Ovary (tissue), 9 donors: ENCODE data around the gene ADAMTSL4. TPM values are rescaled to one million over a fixed set of nuclear protein-coding genes. Genes with fewer than 3 reads are reported as not detected.
"Not testable (repeated sequence)": the region's sequence is repeated elsewhere in the genome, so short reads cannot be mapped to it uniquely, and the experiment has no call there.

Experiments used
- DNase-seq, 5 donors: peaks; one replicate each; pipeline ENCODE4 v3.0.0-alpha.2; 2019 to 2020
- H3K27ac ChIP-seq, 2 donors: fragments of 200-600 bp; one replicate each; pipeline versions ENCODE4 v1.5.1 to v1.8.0; 2019 to 2022
- H3K27me3 ChIP-seq: fragments of 200-600 bp; one replicate; pipeline ENCODE4 v1.8.0; 2022
- H3K36me3 ChIP-seq: fragments of 200-600 bp; sonication (generic); one replicate; pipeline ENCODE4 v1.5.1; 2019
- H3K4me1 ChIP-seq: one replicate; pipeline ENCODE4 v1.8.1; 2013; ENCODE audit warnings: mild to moderate bottlenecking, moderate library complexity; ENCODE audit not compliant: insufficient read depth
- H3K4me3 ChIP-seq: fragments of 200-600 bp; sonication (generic); one replicate; pipeline ENCODE4 v1.5.1; 2017
- H3K9me3 ChIP-seq, 2 donors: fragments of 200-600 bp in 1 of 2; sonication (generic) in 1 of 2; one replicate each; pipeline versions ENCODE4 v1.5.1 to v1.8.1; 2013 to 2019; ENCODE audit warnings: mild to moderate bottlenecking in 1 of 2, moderate library complexity in 1 of 2
- EP300 ChIP-seq: sonication (generic); formaldehyde crosslinking; IDR thresholded peaks from one replicate; pipeline ENCODE4 v1.6.1; 2017; ENCODE audit warnings: antibody characterized with exemption
- POLR2A ChIP-seq: fragments of 450-650 bp; IDR thresholded peaks from one replicate; pipeline ENCODE4 v1.6.1; 2017; ENCODE audit warnings: antibody characterized with exemption, mild to moderate bottlenecking, moderate library complexity
- WGBS, 3 donors: extraction: QIAGEN DNeasy Blood & Tissue Kit in 1 of 3; methylation state at CpG; one replicate each; pipeline versions ENCODE4 v1.1.5 to v1.1.7; 2013 to 2017; 5-methylcytosine and 5-hydroxymethylcytosine counted together
- intact Hi-C, 4 donors: fragments of 100-400 bp; cut with DNase I; formaldehyde crosslinking; loops; one replicate each; pipeline versions ENCODE4 v1.11.0 to v1.15.1; 2022 to 2023
- polyA plus RNA-seq, 2 donors: library from polyadenylated mRNA; stranded (reverse); fragments of 200-250 nt in 1 of 2; fragments of 350-450 nt in 1 of 2; fragmentation: Illumina TruSeq in 1 of 2; extraction: RNeasy Lipid Tissue Mini Kit (QIAGEN cat#74804) in 1 of 2; gene quantifications; one replicate each; pipeline ENCODE4 v1.2.3, GENCODE V29; 2013 to 2014
- total RNA-seq, 7 donors: library from RNA; depleted of rRNA in 2 of 7; stranded (reverse); fragments of >200 nt in 2 of 7; fragmentation: NEBNext Ultra II Directional in 3 of 7; extraction: Animal tissue kit (Norgen Biotek cat#: 25700) in 3 of 7; gene quantifications; one replicate each; pipeline versions ENCODE4 v1.1.0 to v1.2.4, GENCODE V29; 2016 to 2023
- TF ChIP-seq, protein P1 (sequence below), 3 donors: fragments of 450-650 bp in 2 of 3; fragments of 200-600 bp in 1 of 3; IDR thresholded peaks; one replicate each; pipeline versions ENCODE4 v1.5.1 to v1.8.0; 2016 to 2022; ENCODE audit warnings: antibody characterized with exemption in 3 of 3, mild to moderate bottlenecking in 1 of 3
- donor health status: DM: no; HTN: no; CAD: no; lungs with moderate emphysema.
- donor health status: DM: no; HTN: no; CAD: no.
- donor health status: Bipolar disorder and iron deficiency.
- donor health status: DM: yes; HTN: yes; CAD: no.
- donor health status: DM: no; HTN: no; CAD: no.
- donor health status: DM: yes; HTN: yes; CAD: no.

Gene ADAMTSL4
- total and polyA plus RNA-seq, 9 donors, result 8.8 to 86.6 (median 17.0) TPM

- peak in 4 of 5 donors; percentile 49 to 68 (median 64) for DNase-seq
- intact Hi-C loops, result loop anchor here in 2 of 4 donors (1.0 to 2.0 kb wide), 2 partner anchors 16 to 51 kb away; partner anchors contain the start of gene ENSA (in 1 of the 2)
- H3K4me1 ChIP-seq, result peaks cover 9% of the 10 kb centered on the region
- H3K27ac ChIP-seq, result peak overlapping the region; percentile 96 to 97
- H3K36me3 ChIP-seq, result no peaks in the 10 kb centered on the region
- WGBS, 3 donors, result 0% methylated on average over 50 of the region's 50 CpGs
- no peaks in the 10 kb centered on the region for H3K27me3 ChIP-seq
- H3K4me3 ChIP-seq, result peak overlapping the region; percentile 93
- TF ChIP-seq, protein P1, sequence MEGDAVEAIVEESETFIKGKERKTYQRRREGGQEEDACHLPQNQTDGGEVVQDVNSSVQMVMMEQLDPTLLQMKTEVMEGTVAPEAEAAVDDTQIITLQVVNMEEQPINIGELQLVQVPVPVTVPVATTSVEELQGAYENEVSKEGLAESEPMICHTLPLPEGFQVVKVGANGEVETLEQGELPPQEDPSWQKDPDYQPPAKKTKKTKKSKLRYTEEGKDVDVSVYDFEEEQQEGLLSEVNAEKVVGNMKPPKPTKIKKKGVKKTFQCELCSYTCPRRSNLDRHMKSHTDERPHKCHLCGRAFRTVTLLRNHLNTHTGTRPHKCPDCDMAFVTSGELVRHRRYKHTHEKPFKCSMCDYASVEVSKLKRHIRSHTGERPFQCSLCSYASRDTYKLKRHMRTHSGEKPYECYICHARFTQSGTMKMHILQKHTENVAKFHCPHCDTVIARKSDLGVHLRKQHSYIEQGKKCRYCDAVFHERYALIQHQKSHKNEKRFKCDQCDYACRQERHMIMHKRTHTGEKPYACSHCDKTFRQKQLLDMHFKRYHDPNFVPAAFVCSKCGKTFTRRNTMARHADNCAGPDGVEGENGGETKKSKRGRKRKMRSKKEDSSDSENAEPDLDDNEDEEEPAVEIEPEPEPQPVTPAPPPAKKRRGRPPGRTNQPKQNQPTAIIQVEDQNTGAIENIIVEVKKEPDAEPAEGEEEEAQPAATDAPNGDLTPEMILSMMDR (IDR thresholded peaks at IDR 0.05), result no peak
- TF ChIP-seq EP300 (no peak), POLR2A (no peak)
- no peaks in the 10 kb centered on the region for H3K9me3 ChIP-seq
Observed at GRCh38 chr1:150578272-150579109, 29.3 kb downstream of the ADAMTSL4 start.

DNA sequence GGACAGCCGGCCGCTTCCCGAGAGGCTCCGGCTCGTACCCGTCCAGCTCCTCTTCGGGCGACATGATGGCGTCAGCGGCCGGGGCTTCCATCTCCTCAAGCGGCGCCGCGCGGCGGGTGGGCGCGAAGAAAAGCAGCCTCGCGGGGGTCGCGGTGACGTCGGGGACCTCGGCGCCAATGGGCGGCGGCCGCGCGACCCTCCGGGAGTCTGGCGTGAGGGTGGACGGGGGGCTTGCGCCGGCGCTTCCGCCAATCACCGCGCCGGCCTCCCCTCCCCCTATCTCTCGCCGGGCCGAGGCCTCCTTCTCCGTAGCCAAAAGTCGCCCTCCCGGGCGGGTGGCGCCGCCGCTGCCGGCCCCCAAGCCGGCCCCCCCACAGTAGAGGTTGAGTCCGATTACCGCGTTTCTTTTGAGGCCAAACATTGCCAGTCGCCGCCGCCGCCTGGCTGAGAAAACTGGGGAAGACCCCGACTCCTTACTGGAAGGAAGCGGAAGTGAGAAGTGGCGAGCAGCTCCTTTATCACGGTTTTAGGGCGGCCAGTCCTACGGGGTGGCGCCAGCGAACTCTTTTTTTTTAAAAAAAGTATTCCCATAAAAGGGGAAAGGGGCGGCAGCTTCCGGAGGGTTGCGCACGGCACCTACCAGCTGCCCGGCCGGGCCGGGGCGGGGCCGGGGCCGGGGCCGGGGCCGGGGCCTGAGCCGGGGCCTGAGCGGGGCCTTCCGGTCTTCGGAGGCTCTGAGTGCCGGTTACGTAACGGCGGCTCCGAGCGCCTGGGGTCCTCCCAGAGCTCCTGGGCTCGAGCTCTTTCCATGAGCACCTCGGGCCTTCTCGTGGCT, 30.1 kb downstream of the ADAMTSL4 start, which contains the start of gene MCL1:
TSS of gene MCL1 (minus strand) at position 501 of the 835 bp plus-strand sequence. CDS start at position 421, 80 bp downstream.
- intact Hi-C loops, result loop anchor here in 2 of 4 donors (1.0 to 2.0 kb wide), 2 partner anchors 17 to 50 kb away; partner anchors contain the start of gene ENSA (in 1 of the 2)
- H3K27me3 ChIP-seq, result no peaks in the 10 kb centered on the region
- H3K27ac ChIP-seq, result peak within 1 kb of the TSS; percentile 96 to 97
- peaks cover 9% of the 10 kb centered on the region for H3K4me1 ChIP-seq
- TF ChIP-seq, protein P1 (IDR thresholded peaks at IDR 0.05), result peak in 2 of 3 donors; percentile 20 to 40
- TF ChIP-seq EP300, result peak; percentile 79
- peak; percentile 91 for TF ChIP-seq POLR2A
- H3K9me3 ChIP-seq, result no peaks in the 10 kb centered on the region
- 1% methylated on average over 63 to 94 of the region's 94 CpGs for WGBS, 3 donors
- no peaks in the 10 kb centered on the region for H3K36me3 ChIP-seq
- peak; percentile 90 to 96 (median 94) for DNase-seq
- H3K4me3 ChIP-seq, result peak within 1 kb of the TSS; percentile 93

DNA sequence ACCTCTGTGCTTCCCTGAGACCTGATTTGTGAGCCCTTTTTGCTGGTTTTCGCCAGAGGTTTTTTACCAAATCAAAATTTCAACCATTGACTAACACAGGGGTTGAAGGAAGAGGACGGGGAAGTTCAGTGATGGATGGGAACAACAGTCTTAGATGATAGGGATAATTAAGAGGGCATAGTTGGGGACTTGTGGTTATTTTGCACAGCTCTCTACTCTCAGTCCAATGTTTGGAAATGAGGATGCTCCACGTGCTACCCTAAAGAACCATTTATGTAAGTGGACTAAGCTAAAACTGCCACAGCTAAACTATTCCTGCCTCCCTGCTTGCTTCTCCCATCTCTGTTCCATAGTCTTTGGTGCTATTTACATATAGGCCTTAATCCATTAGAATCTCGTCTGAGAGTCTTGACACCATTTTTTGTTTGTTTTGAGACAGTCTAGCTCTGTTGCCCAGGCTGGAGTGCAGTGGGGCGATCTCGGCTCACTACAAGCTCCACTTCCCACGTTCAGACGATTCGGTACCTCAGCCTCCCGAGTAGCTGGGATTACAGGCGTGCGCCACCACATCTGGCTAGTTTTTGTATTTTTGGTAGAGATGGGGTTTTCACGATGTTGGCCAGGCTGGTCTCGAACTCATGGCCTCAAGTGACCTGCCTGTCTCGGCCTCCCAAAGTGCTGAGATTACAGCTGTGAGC, 30.9 kb downstream of the ADAMTSL4 start:
- Histone ChIP-seq H3K9me3 (no peaks in the 10 kb centered on the region), H3K27ac (peak overlapping the region; percentile 75 to 97), H3K4me3 (peak overlapping the region; percentile 47), H3K36me3 (no peaks in the 10 kb centered on the region), H3K27me3 (no peaks in the 10 kb centered on the region), H3K4me1 (peaks cover 4% of the 10 kb centered on the region)
- intact Hi-C loops, result loop anchor here in 2 of 4 donors (1.0 to 2.0 kb wide), 2 partner anchors 17 to 49 kb away; partner anchors contain the start of gene ENSA (in 1 of the 2)
- TF ChIP-seq EP300 (no peak), POLR2A (no peak)
- TF ChIP-seq, protein P1 (IDR thresholded peaks at IDR 0.05), result no peak
- peak in 3 of 5 donors; percentile 30 to 46 (median 37) for DNase-seq
- WGBS, 3 donors, result 64 to 70% (median 70%) methylated on average over 15 of the region's 15 CpGs

DNA sequence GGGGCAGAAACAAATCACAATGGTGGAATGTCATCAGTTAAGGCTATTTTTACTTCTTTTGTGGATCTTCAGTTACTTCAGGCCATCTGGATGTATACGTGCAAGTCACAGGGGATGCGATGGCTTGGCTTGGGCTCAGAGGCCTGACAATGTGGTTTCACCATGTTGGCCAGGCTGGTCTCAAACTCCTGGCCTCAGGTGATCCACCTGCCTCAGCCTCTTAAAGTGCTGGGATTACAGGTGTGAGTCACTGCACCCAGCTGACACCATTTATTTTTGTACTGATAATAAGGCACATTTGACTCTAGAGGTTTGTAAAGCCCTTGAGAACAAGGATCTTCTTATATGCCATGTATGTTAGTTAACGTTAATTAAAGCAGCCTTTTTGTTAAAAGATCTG, 31.8 kb downstream of the ADAMTSL4 start:
- H3K4me1 ChIP-seq, H3K36me3 ChIP-seq, H3K9me3 ChIP-seq, intact Hi-C loops, H3K27me3 ChIP-seq, H3K27ac ChIP-seq, H3K4me3 ChIP-seq: not testable (repeated sequence)
- peak in 1 of 5 donors; percentile 17 for DNase-seq
- 86 to 99% (median 96%) methylated on average over 3 of the region's 3 CpGs for WGBS, 3 donors

DNA sequence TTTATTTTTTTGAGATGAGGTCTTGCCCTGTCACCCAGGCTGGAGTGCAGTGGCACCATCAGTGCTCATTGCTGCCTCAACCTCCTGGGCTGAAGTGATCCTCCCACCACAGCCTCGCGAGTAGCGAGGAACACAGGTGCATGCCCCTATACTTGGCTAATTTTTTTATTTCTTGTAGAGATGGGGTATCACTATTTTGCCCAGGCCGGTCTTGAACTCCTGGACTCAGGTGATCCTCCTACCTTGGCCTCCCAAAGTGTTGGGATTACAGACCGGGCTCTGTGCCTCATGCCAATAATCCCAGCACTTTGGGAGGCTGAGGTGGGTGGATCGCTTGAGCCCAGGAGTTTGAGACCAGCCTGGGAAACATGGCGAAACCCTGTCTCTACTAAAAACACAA, 32.2 kb downstream of the ADAMTSL4 start:
- WGBS, 3 donors, result 96 to 98% (median 97%) methylated on average over 7 of the region's 7 CpGs
- DNase-seq, result peak in 1 of 5 donors; percentile 28
- H3K9me3 ChIP-seq, H3K27ac ChIP-seq, intact Hi-C loops, H3K27me3 ChIP-seq, H3K4me3 ChIP-seq, H3K36me3 ChIP-seq, H3K4me1 ChIP-seq: not testable (repeated sequence)

GRCh38 chr1:150581962-150582361, 32.8 kb downstream of the ADAMTSL4 start:
- 94 to 99% (median 97%) methylated on average over 14 of the region's 14 CpGs for WGBS, 3 donors
- intact Hi-C loops, H3K9me3 ChIP-seq, H3K27me3 ChIP-seq, H3K27ac ChIP-seq, H3K36me3 ChIP-seq, H3K4me3 ChIP-seq, H3K4me1 ChIP-seq: not testable (repeated sequence)
- DNase-seq, result peak in 2 of 5 donors; percentile 11 to 21
